ENCODE measurements around the gene THOC1. TPM values are rescaled to one million over a fixed set of nuclear protein-coding genes. Genes with fewer than 3 reads are reported as not detected.

Gene THOC1
- total RNA-seq, 4 donors from 2014 or later = 13.8 to 34.1 (median 21.8) TPM

- WGBS = 86% methylated on average over 2 of the region's 2 CpGs
- no peak for DNase-seq (ENCODE audit: extremely low spot score)
- intact Hi-C loops (cut with DNase I) = no loop called here
- TF ChIP-seq POLR2AphosphoS5 (IDR thresholded peaks at IDR 0.05) = no peak
- TF ChIP-seq POLR2A (IDR thresholded peaks at IDR 0.05; ENCODE audit: low read depth) = no peak
- TF ChIP-seq, protein P1, sequence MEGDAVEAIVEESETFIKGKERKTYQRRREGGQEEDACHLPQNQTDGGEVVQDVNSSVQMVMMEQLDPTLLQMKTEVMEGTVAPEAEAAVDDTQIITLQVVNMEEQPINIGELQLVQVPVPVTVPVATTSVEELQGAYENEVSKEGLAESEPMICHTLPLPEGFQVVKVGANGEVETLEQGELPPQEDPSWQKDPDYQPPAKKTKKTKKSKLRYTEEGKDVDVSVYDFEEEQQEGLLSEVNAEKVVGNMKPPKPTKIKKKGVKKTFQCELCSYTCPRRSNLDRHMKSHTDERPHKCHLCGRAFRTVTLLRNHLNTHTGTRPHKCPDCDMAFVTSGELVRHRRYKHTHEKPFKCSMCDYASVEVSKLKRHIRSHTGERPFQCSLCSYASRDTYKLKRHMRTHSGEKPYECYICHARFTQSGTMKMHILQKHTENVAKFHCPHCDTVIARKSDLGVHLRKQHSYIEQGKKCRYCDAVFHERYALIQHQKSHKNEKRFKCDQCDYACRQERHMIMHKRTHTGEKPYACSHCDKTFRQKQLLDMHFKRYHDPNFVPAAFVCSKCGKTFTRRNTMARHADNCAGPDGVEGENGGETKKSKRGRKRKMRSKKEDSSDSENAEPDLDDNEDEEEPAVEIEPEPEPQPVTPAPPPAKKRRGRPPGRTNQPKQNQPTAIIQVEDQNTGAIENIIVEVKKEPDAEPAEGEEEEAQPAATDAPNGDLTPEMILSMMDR (IDR thresholded peaks at IDR 0.05) = no peak
- TF ChIP-seq EP300 (IDR thresholded peaks at IDR 0.05) = no peak
- Histone ChIP-seq H3K36me3 (peaks cover 23 to 91% (median 51%) of the 10 kb centered on the region in 4 donors), H3K27ac (replicated peaks in 1 of 4) (no peak overlapping the region), H3K27me3 (no peaks in the 10 kb centered on the region), H3K4me1 (peaks cover 0 to 9% (median 2%) of the 10 kb centered on the region in 4 donors), H3K4me3 (no peak overlapping the region), H3K9me3 (no peaks in the 10 kb centered on the region)
Measured at GRCh38 chr18:245282-245847, 22.5 kb downstream of the THOC1 start.

DNA sequence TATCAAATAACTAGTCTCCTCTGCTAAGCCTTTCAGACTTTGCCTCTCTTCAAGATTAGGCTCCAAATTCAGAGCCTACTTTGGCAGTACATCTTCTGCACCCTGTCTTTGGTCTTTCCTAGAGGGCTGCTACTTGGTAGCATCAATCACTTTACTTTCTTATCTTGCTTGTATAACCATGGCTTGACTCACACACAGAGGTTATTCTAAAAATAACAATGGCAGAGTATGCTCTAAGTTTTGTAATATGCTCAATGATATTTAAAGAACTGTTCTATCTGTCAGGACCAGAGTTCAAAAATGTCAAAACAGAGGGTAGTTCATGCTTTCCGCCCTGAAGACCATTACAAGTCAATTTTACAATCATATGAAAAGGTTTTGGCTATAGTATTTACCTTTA lies 27.7 kb downstream of the THOC1 start:
- intact Hi-C loops (cut with DNase I) = no loop called here
- Histone ChIP-seq H3K27me3 (no peaks in the 10 kb centered on the region), H3K4me1 (peaks cover 0 to 12% (median 4%) of the 10 kb centered on the region in 4 donors), H3K4me3 (no peak overlapping the region), H3K9me3 (no peaks in the 10 kb centered on the region), H3K27ac (replicated peaks in 1 of 4) (no peak overlapping the region), H3K36me3 (peaks cover 0 to 42% (median 10%) of the 10 kb centered on the region in 4 donors)
- TF ChIP-seq POLR2AphosphoS5 (IDR thresholded peaks at IDR 0.05) = no peak
- TF ChIP-seq, protein P1 (IDR thresholded peaks at IDR 0.05) = no peak
- no peak for DNase-seq (ENCODE audit: extremely low spot score)
- WGBS = 70% methylated on average over 1 of the region's 1 CpG

- no peaks in the 10 kb centered on the region for H3K9me3 ChIP-seq
- DNase-seq (ENCODE audit: extremely low spot score) = no peak
- H3K27me3 ChIP-seq = no peaks in the 10 kb centered on the region
- no peak for TF ChIP-seq POLR2AphosphoS5 (IDR thresholded peaks at IDR 0.05)
- TF ChIP-seq POLR2A (IDR thresholded peaks at IDR 0.05; ENCODE audit: low read depth) = no peak
- no peak for TF ChIP-seq EP300 (IDR thresholded peaks at IDR 0.05)
- TF ChIP-seq, protein P1 (IDR thresholded peaks at IDR 0.05) = no peak
- H3K36me3 ChIP-seq = peaks cover 0 to 32% (median 12%) of the 10 kb centered on the region in 4 donors
- WGBS = 69% methylated on average over 1 of the region's 1 CpG
- H3K4me3 ChIP-seq = no peak overlapping the region
- no peak overlapping the region for H3K27ac ChIP-seq (replicated peaks in 1 of 4)
- intact Hi-C loops (cut with DNase I) = no loop called here
- no peaks in the 10 kb centered on the region for H3K4me1 ChIP-seq
Measured at GRCh38 chr18:231563-231962, 36.3 kb downstream of the THOC1 start.

- Histone ChIP-seq H3K27ac (replicated peaks in 1 of 4) (no peak overlapping the region), H3K4me3 (no peak overlapping the region), H3K4me1 (no peaks in the 10 kb centered on the region), H3K27me3 (no peaks in the 10 kb centered on the region), H3K9me3 (no peaks in the 10 kb centered on the region), H3K36me3 (peaks cover 10 to 62% (median 40%) of the 10 kb centered on the region in 4 donors)
- TF ChIP-seq EP300 (IDR thresholded peaks at IDR 0.05) (no peak), POLR2A (IDR thresholded peaks at IDR 0.05; ENCODE audit: low read depth) (no peak), POLR2AphosphoS5 (IDR thresholded peaks at IDR 0.05) (no peak)
- TF ChIP-seq, protein P1 (IDR thresholded peaks at IDR 0.05) = no peak
- no peak for DNase-seq (ENCODE audit: extremely low spot score)
- intact Hi-C loops (cut with DNase I) = no loop called here
- 88% methylated on average over 1 of the region's 1 CpG for WGBS
Measured at GRCh38 chr18:228586-228985, 39.3 kb downstream of the THOC1 start.

- no peak for DNase-seq (ENCODE audit: extremely low spot score)
- TF ChIP-seq POLR2AphosphoS5 (IDR thresholded peaks at IDR 0.05) (no peak), EP300 (IDR thresholded peaks at IDR 0.05) (no peak), POLR2A (IDR thresholded peaks at IDR 0.05; ENCODE audit: low read depth) (no peak)
- TF ChIP-seq, protein P1 (IDR thresholded peaks at IDR 0.05) = no peak
- peaks cover 15 to 68% (median 44%) of the 10 kb centered on the region in 4 donors for H3K36me3 ChIP-seq
- H3K4me3 ChIP-seq = no peak overlapping the region
- intact Hi-C loops (cut with DNase I) = no loop called here
- no peak overlapping the region for H3K27ac ChIP-seq (replicated peaks in 1 of 4)
- H3K4me1 ChIP-seq = no peaks in the 10 kb centered on the region
- H3K27me3 ChIP-seq = no peaks in the 10 kb centered on the region
- no peaks in the 10 kb centered on the region for H3K9me3 ChIP-seq
- 88% methylated on average over 4 of the region's 4 CpGs for WGBS
Measured at GRCh38 chr18:227902-228301, 39.9 kb downstream of the THOC1 start.

Measured in esophagus muscularis mucosa (tissue), 4 donors.